Astrocyte of the cerebellum (primary cell): Measurements from ENCODE around the gene OGA.
"Not testable (repeated sequence)": the region's sequence is repeated elsewhere in the genome, so short reads cannot be mapped to it uniquely, and the experiment has no call there.

Source experiments
- DNase-seq: peaks from one replicate; pipeline ENCODE4 v3.0.0-alpha.2; 2011; ENCODE audit warnings: low read depth
- H3K4me3 ChIP-seq: 2 replicates; pipeline ENCODE4 v1.5.1; 2011; ENCODE audit warnings: mild to moderate bottlenecking, low read depth, low read length, moderate library complexity
- in situ Hi-C: cut with HindIII; loops from 2 replicates; pipeline ENCODE4 v1.10.0; 2017; ENCODE audit warnings: low sequenced_read_pairs
- TF ChIP-seq, protein P1 (sequence below): IDR thresholded peaks from 2 replicates; pipeline ENCODE4 v1.5.1; 2012; ENCODE audit warnings: low read length, low read depth, moderate library complexity, mild to moderate bottlenecking; ENCODE audit errors: missing control alignments

Gene OGA

DNA sequence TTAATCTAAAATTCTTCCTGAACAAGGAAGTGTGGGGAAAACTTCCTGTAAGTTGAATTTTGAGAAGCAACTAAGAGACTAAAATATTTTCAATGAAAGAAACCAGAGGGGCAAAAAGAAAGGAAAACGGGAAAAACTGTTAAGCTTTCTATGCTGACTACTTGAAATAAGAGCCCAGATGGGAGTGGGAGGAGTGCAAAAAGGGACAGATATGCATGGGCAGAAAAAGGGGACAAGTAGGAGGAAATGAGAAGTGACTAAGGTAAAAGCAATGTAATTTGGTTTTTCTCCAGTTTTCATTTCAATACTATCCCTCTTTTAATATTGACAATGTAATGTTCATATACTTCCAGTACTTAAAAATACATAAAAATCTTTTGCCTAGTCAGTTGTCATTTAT is 11.1 kb downstream of the OGA start:
- in situ Hi-C loops, result no loop called here
- TF ChIP-seq, protein P1, sequence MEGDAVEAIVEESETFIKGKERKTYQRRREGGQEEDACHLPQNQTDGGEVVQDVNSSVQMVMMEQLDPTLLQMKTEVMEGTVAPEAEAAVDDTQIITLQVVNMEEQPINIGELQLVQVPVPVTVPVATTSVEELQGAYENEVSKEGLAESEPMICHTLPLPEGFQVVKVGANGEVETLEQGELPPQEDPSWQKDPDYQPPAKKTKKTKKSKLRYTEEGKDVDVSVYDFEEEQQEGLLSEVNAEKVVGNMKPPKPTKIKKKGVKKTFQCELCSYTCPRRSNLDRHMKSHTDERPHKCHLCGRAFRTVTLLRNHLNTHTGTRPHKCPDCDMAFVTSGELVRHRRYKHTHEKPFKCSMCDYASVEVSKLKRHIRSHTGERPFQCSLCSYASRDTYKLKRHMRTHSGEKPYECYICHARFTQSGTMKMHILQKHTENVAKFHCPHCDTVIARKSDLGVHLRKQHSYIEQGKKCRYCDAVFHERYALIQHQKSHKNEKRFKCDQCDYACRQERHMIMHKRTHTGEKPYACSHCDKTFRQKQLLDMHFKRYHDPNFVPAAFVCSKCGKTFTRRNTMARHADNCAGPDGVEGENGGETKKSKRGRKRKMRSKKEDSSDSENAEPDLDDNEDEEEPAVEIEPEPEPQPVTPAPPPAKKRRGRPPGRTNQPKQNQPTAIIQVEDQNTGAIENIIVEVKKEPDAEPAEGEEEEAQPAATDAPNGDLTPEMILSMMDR, result no peak
- H3K4me3 ChIP-seq, result no peak overlapping the region
- no peak for DNase-seq

DNA sequence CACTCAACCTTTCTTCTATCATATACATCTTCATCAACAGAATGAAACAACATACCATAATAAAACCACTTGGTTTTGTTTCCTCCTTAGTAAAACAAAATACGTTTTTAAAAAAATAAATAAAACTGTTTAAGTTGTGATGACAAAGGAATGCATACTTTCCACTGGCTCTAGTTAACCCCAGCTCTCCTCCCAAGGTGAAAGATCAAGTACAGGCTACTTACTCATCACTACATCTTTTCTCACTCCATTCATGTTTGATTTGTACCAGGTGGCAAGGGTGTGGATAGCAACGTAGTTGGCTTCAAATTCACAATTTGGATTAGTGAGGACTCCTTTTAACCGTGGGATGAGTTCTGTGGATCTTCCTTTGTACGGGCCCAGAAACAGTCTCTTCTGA is 14.7 kb downstream of the OGA start:
- DNase-seq, result no peak
- in situ Hi-C loops, result no loop called here
- TF ChIP-seq, protein P1, result no peak
- H3K4me3 ChIP-seq, result no peak overlapping the region

DNA sequence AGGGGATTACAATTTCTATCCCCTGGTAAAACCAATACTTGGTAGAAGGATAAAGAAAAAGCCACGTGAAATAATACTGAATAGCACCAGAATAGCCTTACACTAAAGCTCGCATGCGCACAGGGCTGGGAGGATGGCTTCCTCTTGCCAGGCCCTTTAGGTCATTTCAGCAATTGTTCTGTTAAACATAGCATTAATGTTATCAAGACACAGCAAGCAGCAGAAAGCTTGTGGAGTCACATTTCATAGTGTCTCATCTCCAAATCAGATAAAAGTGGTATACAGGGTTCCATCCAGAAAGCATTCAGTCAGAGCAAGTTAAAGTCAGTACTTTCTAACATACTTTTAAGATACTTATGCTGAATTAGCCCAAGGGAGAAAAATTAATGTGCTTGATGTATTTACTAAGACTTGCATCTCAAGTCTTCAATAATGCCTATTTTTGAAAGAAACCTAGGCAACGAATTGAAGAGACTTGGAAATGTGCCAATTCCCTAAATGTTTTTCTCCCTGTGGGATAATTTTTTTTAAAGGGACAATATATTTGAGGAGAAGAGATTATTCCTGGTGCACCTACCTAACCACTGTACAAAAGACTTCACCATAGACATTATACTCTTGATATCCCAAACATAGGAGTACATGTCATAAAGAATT is 20.7 kb downstream of the OGA start:
- H3K4me3 ChIP-seq, result no peak overlapping the region
- in situ Hi-C loops, result no loop called here
- no peak for DNase-seq
- TF ChIP-seq, protein P1, result no peak

DNA sequence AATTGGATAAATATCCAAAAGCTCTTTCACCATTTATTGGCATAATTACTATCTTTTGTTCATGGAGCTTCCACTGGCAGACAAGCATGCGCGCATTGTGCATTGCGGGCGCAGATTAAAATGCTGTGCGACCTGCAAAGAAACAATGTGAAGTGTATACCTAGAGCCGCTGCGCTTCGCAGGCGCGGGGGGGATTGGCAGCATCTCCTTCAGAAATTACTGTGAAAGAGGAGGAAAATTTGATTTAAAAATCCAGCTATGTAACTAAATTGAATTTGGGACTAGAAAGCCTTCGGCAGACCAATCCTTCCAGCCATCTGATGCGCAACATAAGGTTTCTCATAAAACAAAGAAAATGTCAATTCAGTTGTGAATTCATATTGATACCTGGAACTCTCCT is 24.7 kb downstream of the OGA start:
- in situ Hi-C loops, result no loop called here
- DNase-seq, result no peak
- TF ChIP-seq, protein P1, result no peak
- no peak overlapping the region for H3K4me3 ChIP-seq

DNA sequence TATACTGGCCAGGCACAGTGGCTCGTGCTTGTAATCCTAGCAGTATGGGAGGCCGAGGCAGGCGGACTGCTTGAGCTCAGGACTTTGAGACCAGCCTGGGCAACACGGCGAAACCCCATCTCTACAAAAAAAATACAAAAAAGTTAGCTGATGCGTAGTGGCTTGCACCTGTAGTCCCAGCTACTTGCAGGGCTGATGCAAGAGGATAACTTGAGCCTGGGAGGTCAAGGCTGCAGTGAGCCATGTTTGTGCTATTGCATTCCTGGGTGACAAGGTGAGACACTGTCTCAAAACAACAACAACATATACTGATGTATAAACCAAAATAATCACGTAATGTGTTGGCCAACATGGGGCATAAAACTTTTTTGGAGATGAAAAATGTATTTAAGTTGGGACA is 28.6 kb downstream of the OGA start:
- in situ Hi-C loops, result no loop called here
- H3K4me3 ChIP-seq, result no peak overlapping the region
- DNase-seq, result no peak
- TF ChIP-seq, protein P1, result no peak

DNA sequence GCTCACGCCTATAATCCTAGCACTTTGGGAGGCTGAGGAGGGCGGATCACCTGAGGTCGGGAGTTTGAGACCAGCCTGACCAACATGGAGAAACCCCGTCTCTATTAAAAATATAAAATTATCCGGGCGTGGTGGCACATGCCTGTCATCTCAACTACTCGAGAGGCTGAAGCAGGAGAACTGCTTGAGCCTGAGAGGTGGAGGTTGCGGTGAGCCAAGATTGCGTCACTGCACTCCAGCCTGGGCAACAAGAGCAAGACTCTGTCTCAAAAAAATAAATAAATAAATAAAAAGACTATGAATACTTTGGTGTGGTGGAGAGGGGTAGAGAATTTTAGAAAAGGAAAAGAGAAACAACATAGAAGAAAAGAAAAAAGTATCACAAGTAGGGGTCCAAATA is 29.0 kb downstream of the OGA start:
- DNase-seq, H3K4me3 ChIP-seq, in situ Hi-C loops: not testable (repeated sequence)

DNA sequence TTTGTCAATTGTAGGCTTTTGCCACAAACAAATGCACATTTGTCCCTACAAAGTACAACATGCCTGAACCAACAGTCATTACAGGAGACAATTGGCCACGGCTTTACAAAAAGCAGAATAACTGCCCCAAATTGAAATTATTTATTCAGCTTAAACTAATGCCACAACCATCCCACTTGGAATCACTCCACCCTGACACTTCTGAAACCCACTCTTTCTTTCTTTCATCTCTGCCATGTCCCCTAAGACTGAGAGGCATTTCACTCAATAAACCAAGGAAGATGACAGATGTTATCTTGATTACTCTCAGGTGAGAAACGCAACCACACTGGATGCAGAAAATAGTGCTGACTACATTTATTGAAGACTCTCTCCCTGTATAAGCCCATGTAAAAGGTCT is 32.4 kb downstream of the OGA start:
- H3K4me3 ChIP-seq, result no peak overlapping the region
- in situ Hi-C loops, result no loop called here
- DNase-seq, result no peak
- TF ChIP-seq, protein P1, result no peak
